H1 (cell line): ENCODE results near the gene TRIOBP.

Experiments used
- ATF2 ChIP-seq: IDR thresholded peaks from 2 replicates; pipeline ENCODE4 v1.6.1; 2012; ENCODE audit warnings: low read length, inconsistent platforms
- CHD2 ChIP-seq: IDR thresholded peaks from 2 replicates; pipeline ENCODE4 v1.6.1; 2012; ENCODE audit warnings: low read length, improper control_type of control experiment
- CREB1 ChIP-seq: IDR thresholded peaks from 2 replicates; pipeline ENCODE4 v1.6.1; 2012; ENCODE audit warnings: inconsistent platforms
- CTCF ChIP-seq, 3 experiments: IDR thresholded peaks; 1 replicate in 2 of 3; 2 replicates in 1 of 3; pipeline versions ENCODE4 v1.5.1 to v1.6.1; 2011; ENCODE audit warnings: low read length in 3 of 3, mild to moderate bottlenecking in 3 of 3, inconsistent platforms in 2 of 3, low read depth in 1 of 3, moderate library complexity in 1 of 3; ENCODE audit not compliant: insufficient read depth in 1 of 3; ENCODE audit errors: control extremely low read depth in 1 of 3
- EZH2 ChIP-seq: fragments of 200-600 bp; sonication (generic); IDR thresholded peaks from 2 replicates; pipeline ENCODE4 v1.7.1; 2012; ENCODE audit warnings: low read depth, mild to moderate bottlenecking, moderate library complexity, low read length, inconsistent platforms; ENCODE audit not compliant: severe bottlenecking
- JUND ChIP-seq: IDR thresholded peaks from 2 replicates; pipeline ENCODE4 v1.6.1; 2011; ENCODE audit warnings: mild to moderate bottlenecking, improper control_type of control experiment, low read length
- MAFK ChIP-seq: IDR thresholded peaks from 2 replicates; pipeline ENCODE4 v1.6.1; 2012; ENCODE audit warnings: low read depth, mild to moderate bottlenecking, improper control_type of control experiment, low read length
- POLR2A ChIP-seq, 2 experiments: IDR thresholded peaks; 1 replicate in 1 of 2; 2 replicates in 1 of 2; pipeline ENCODE4 v1.6.1; 2011; ENCODE audit warnings: low read depth in 2 of 2, low read length in 2 of 2, mild to moderate bottlenecking in 2 of 2; ENCODE audit errors: control extremely low read depth in 1 of 2
- POLR2AphosphoS5 ChIP-seq: IDR thresholded peaks from 2 replicates; pipeline ENCODE4 v1.6.1; 2011; ENCODE audit warnings: low read depth, low read length
- RAD21 ChIP-seq, 2 experiments: IDR thresholded peaks in 1 of 2; conservative IDR thresholded peaks in 1 of 2; 2 replicates each; pipeline ENCODE4 v1.6.1; 2011; ENCODE audit warnings: low read depth in 2 of 2, low read length in 2 of 2, improper control_type of control experiment in 1 of 2, inconsistent platforms in 1 of 2, mild to moderate bottlenecking in 1 of 2, moderate library complexity in 1 of 2

GRCh38 chr22:37709445-37709765, 12.6 kb downstream of the TRIOBP start:
- TF ChIP-seq CHD2 (no peak), ATF2 (no peak), CTCF (IDR thresholded peaks at IDR 0.05; ENCODE audit: control extremely low read depth in 1 of 3, insufficient read depth in 1 of 3, low read depth in 1 of 3, low read length in 3 of 3) (no peak), RAD21 (IDR thresholded peaks at IDR 0.05 in 1 of 2, conservative IDR thresholded peaks at IDR 0.05 in 1 of 2; ENCODE audit: low read depth in 2 of 2, low read length in 2 of 2) (no peak), POLR2AphosphoS5 (no peak), MAFK (no peak), CREB1 (no peak), JUND (no peak), POLR2A (IDR thresholded peaks at IDR 0.05; ENCODE audit: control extremely low read depth in 1 of 2, low read depth in 2 of 2, low read length in 2 of 2) (no peak), EZH2 (no peak)
